HG03103 (cell line): ENCODE measurements around the gene FAM236B.
"Not testable (repeated sequence)": the region's sequence is repeated elsewhere in the genome, so short reads cannot be mapped to it uniquely, and the experiment has no call there.

Experiments
- ATAC-seq: cut with Tn5 transposase; IDR thresholded peaks from one replicate; pipeline ENCODE4 v1.9.1; 2021; ENCODE audit warnings: low read depth; ENCODE audit not compliant: unreplicated experiment

FAM236B gene

DNA sequence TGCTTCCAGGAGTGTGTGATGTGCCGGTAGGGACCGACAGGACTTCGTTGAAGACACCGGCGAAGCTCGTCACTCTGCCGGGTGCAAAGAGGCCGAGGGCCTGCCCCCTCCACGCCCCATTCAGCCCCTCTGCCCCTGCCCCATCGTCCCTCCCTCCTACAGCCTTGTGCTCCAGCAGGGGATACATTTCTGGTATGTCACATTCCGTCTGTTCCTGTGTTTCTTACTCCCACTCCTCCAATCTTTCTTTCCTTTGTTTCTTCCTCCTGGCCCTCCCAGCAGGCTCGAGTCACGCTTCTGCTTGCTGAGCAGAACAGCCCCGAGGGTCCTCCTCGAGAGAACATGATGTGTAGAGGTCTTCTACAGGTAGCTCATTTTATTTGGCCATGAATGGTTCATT, at the start of gene FAM236B:
Gene FAM236B, minus strand, starts transcription at position 101 of the 400 bp plus-strand sequence. Its CDS starts 100 bp downstream, at position 1.
- ATAC-seq: not testable (repeated sequence)

DNA sequence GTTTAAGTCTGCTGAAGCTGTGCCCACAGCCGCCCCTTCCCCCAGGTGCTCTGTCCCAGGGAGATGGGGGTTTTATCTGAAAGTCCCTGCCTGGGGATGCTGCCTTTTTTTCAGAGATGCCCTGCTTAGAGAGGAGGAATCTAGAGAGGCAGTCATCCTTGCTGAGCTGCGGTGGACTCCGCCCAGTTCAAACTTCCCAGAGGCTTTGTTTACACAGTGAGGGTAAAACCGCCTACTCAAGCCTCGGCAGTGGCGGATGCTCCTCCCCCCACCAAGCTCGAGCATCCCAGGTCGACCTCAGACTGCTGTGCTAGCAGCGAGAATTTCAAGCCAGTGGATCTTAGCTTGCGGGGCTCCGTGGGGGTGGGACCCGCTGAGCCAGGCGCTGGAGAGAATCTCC, 48.2 kb upstream of the FAM236B start:
- not testable (repeated sequence) for ATAC-seq

- not testable (repeated sequence) for ATAC-seq
Measured at GRCh38 chrX:72808110-72808509, 25.6 kb upstream of the FAM236B start, which contains the start of gene FAM236D. Gene FAM236D (minus strand): TSS chrX:72808210. CDS start chrX:72808110, 100 bp downstream.

DNA sequence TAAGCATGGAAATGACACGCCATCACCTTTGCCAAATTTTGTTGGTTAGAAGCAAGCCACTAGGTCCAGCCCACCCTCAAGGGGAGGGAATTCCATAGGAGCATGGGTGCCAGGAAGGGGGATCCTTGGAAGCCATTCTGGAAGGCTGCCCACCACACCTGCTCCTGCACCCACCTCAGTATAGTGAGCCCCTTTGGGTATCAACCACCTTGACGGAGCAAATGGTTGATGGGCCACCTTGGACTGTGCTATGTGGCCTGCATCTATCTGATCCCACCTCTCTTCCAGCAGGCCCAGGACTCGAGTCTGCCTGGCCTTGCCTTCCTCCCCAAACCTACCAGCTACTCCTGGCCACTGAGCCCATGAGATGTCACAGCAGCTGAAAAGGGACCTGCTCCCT, 7.9 kb upstream of the FAM236B start:
- ATAC-seq: not testable (repeated sequence)

GRCh38 chrX:72788142-72788541, 5.7 kb upstream of the FAM236B start:
- not testable (repeated sequence) for ATAC-seq

DNA sequence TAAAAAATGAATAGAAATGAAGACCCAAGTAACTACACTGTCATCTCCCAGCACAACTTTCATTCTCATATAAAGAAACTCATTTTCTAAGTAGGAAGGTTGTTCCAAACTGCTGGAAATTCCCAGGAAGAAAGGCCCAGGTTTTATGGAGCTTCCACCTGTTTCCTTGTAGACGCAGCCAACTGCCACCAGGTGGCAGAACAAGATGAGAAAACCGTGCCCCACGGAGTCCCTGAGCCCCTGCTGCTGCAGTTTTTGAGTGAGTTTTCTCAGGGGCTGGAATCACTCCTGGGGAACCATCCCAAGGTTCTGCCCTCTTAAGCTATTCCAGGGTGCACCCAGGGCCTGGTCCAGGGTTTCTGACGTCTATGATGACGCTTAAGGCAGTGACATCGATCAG, 1.5 kb upstream of the FAM236B start:
- ATAC-seq: not testable (repeated sequence)

DNA sequence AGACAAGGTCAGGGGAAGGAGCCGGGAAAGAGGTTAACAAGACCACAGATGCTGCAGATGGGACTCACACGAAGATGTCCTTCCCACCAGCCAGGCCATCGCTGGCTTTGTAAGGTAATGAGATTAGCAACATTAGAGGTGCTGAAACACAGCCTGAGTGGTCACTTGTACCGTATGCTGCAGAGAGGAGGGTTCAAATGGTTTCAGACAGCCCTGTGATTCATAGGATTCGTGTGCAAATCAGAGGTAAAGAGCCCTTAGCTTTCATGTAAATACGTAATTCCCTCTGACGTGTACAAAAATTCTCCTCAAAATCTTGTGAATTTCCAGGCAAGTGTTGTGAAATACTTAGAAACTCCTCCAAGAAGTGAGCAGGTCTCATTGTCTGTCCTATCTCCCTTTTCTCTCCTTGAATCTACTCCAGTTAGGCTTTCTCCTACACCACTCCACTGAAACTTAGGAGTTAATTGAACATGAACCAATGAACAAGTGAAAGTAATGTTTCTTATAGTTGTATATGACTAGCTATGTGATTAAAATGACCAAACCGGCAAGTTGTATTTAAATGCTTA, 991 bp upstream of the FAM236B start:
- ATAC-seq: not testable (repeated sequence)

GRCh38 chrX:72778146-72778545, 4.3 kb downstream of the FAM236B start:
- ATAC-seq: not testable (repeated sequence)

- ATAC-seq: peak; percentile 55
Measured at GRCh38 chrX:72777467-72777790, 5.0 kb downstream of the FAM236B start.

GRCh38 chrX:72776653-72777466, 5.6 kb downstream of the FAM236B start, which contains the start of gene DMRTC1B:
Gene DMRTC1B (plus strand): TSS chrX:72776890. CDS start chrX:72845136, 68,246 bp downstream.
- ATAC-seq: peak; percentile 76

GRCh38 chrX:72760454-72760853, 22.0 kb downstream of the FAM236B start:
- not testable (repeated sequence) for ATAC-seq

DNA sequence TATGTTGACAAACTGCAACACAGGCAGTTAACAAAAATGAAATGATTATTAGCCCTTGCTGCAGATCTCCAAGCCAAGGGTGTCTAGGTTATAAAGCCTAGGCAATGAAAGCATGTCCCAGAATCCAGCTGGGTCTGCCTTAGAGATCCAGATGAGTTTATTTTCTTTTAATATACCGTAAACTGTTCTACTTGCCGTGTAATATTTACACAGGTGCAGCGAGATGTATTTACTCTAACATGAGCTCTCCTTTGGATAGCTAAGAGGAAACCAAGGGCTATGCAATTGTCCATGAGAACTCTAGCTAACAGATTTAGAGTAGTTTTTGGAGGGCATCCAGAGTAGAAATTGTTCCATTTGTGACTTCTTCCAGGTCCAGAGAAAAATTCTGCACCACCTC, 33.9 kb downstream of the FAM236B start:
- ATAC-seq: not testable (repeated sequence)

DNA sequence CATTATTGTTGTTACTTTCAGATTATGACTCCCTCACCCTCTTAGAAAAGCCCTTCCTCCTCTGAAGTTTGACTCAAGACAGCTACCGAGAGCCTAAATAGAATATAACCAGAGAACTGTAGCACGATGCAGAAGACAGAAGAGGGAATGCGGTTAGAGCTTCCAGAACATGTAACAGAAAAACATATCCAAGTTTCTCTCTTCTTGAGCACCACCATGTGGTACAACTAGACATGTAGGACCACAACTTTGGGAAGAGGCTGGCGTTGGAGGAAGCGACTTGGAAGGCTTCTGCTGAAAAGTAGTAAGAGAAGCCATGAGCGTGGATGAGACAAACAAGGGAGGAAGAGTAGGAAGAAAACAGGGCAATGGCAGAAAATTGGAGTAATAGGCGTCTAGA, 36.9 kb downstream of the FAM236B start:
- not testable (repeated sequence) for ATAC-seq

DNA sequence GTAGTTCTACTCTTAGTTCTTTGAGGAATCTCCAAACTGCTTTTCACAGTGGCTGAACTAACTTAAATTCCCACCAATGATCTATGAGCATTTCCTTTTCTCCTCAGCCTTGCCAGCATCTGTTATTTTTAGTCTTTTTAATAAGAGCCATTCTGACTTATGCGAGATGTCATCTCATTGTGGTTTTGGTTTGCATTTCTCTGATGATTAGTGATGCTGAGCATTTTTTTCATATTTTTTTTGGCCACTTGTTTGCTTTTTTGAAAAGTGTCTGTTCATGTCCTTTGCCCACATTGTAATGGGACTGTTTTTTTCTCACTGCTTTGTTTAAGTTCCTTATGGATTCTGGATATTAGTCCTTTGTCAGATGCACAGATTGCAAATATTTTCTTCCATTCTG, 46.9 kb downstream of the FAM236B start:
- no peak for ATAC-seq

GRCh38 chrX:72733636-72734035, 48.8 kb downstream of the FAM236B start:
- ATAC-seq: not testable (repeated sequence)
